ENCODE data around the gene KCNH6. TPM values are rescaled to one million over a fixed set of nuclear protein-coding genes. Genes with fewer than 3 reads are reported as not detected.

Gene KCNH6
- total RNA-seq, 2 experiments from 2014 or later, result not detected

DNA sequence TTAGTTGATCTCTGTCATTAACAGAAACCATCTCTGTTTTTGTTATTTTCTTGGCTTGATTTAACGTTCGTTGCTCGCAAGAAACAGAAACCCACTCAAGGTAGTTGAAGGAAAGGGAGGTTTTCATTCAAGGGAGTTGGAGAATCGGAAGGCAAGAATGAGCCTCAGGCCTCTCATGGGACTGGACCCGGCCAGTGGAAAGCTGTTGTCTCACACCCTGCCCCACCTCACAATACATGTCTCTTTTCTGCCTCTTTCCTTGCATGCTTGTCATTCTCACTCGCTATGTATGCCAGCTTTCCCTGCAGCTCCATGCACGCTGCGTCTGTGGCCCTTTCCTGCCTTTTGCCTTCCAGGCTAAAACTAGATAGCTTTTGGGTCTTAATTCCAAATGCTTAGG, 45.4 kb downstream of the KCNH6 start:
- Mint-ChIP-seq H3K9me3 (no peaks in the 10 kb centered on the region), H3K4me3 (no peak overlapping the region), H3K4me1 (peaks cover 22% of the 10 kb centered on the region), H3K27me3 (no peaks in the 10 kb centered on the region), H3K36me3 (ENCODE audit: low read depth) (peaks cover 8% of the 10 kb centered on the region), H3K27ac (no peak overlapping the region)
- ChIA-PET CTCF (interaction anchor here (0.6 to 1.0 kb wide), 2 partner anchors 11 to 34 kb away, joined by 3 read pairs; no protein-coding TSS in a partner anchor), POLR2A (interaction anchor here (0.6 kb wide), 1 partner anchor 15 kb away, joined by 3 read pairs; no protein-coding TSS in a partner anchor)
- DNase-seq, result no peak

DNA sequence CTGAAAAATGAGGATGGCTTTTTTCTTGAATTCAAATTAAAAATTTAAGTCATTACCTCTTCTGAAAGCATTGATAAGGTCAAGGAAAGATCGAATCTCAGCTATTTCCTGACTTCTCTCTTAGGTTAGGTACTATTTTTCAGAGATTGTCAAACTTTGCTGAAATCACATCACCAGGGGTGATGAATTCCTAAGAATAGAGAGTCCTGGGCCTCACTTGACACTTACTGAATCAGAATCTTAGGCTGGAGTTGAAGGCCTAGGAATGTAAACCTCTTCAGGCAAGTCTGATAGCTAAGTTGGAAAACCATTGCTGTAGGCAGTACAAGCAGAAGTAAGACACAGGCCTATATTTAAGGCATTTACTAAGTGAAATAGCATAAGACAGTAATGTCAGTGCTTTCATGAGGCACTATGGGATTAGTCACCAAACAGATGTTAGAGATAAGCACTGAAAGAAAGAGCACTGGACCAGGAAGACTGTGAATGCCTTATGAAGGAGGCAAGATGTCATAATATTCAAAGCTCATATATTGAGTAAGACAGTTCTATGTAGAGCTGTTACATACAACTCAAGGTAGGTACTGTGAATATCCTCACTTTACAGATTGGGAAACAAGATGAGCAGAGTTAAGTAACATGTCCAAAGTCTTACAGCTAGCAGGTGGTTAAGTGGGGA, 48.6 kb downstream of the KCNH6 start:
- H3K27me3 Mint-ChIP-seq, result no peaks in the 10 kb centered on the region
- peaks cover 16% of the 10 kb centered on the region for H3K4me1 Mint-ChIP-seq
- H3K27ac Mint-ChIP-seq, result no peak overlapping the region
- no peak for DNase-seq
- POLR2A ChIA-PET, result no interaction called here
- CTCF ChIA-PET, result interaction anchor here (1.5 kb wide), 1 partner anchor 22 kb away, joined by 3 read pairs; no protein-coding TSS in a partner anchor
- no peak overlapping the region for H3K4me3 Mint-ChIP-seq
- H3K36me3 Mint-ChIP-seq (ENCODE audit: low read depth), result peaks cover 13% of the 10 kb centered on the region
- no peaks in the 10 kb centered on the region for H3K9me3 Mint-ChIP-seq

DNA sequence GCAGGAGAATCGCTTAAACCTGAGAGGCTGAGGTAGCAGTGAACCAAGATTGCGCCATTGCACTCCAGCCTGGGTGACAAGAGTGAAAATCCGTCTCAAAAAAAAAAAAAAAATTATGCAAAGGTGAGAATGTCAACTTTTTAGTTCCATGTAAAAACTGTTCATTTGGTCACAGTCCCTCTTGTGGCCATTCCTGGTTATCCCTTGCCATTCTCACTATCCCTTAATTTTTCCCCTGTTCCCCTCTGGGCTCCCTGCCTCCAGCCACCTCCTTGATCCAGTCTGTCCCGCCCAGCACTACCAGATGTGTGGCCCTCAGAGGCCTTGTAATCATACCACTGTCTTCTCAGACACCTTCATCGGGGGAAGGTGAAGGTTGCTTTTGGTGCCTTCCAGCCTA, 50.5 kb downstream of the KCNH6 start:
- H3K27me3 Mint-ChIP-seq, result no peaks in the 10 kb centered on the region
- no peak overlapping the region for H3K27ac Mint-ChIP-seq
- DNase-seq, result no peak
- ChIA-PET CTCF (interaction anchor here (0.6 to 0.7 kb wide), 2 partner anchors 15 to 188 kb away, joined by 3 read pairs; no protein-coding TSS in a partner anchor), POLR2A (no interaction called here)
- H3K4me1 Mint-ChIP-seq, result peaks cover 16% of the 10 kb centered on the region
- no peaks in the 10 kb centered on the region for H3K9me3 Mint-ChIP-seq
- no peak overlapping the region for H3K4me3 Mint-ChIP-seq
- peaks cover 15% of the 10 kb centered on the region for H3K36me3 Mint-ChIP-seq (ENCODE audit: low read depth)

DNA sequence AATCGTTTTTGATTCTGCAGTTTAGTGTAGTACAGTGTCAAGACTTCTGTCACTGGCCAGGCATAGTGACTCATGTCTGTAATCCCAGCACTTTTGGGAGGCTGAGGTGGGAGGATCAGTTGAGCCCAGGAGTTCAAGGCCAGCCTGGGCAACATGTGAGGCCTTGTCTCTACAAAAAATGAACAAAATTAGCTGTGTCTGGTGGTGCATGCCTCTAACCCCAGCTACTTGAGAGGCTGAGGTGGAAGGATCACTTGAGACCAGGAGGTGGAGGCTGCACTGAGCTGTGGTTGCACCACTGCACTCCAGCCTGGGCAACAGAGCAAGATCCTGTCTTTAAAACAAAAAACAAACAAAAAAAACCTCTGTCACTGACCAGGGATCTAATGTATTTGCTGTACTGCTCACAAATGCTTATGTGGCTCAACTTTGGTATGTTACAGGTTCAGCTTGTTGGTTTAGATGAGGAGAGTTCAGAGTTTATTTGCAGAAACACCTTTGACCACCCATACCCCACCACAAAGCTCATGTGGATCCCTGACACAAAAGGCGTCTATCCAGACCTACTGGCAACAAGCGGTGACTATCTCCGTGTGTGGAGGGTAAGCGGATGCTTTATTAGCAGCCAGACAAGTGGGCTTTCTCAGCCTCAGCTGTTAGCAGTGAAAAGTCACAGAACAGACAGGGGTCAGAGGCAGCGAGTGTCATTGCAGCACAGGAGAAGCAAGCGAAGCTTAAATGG, 55.0 kb downstream of the KCNH6 start:
- no peaks in the 10 kb centered on the region for H3K27me3 Mint-ChIP-seq
- DNase-seq, result no peak
- H3K36me3 Mint-ChIP-seq (ENCODE audit: low read depth), result peaks cover 34% of the 10 kb centered on the region
- H3K4me1 Mint-ChIP-seq, result peaks cover 3% of the 10 kb centered on the region
- ChIA-PET POLR2A (no interaction called here), CTCF (interaction anchor here (2.0 kb wide), 1 partner anchor 13 kb away, joined by 5 read pairs; no protein-coding TSS in a partner anchor)
- no peak overlapping the region for H3K27ac Mint-ChIP-seq
- no peaks in the 10 kb centered on the region for H3K9me3 Mint-ChIP-seq
- no peak overlapping the region for H3K4me3 Mint-ChIP-seq

DNA sequence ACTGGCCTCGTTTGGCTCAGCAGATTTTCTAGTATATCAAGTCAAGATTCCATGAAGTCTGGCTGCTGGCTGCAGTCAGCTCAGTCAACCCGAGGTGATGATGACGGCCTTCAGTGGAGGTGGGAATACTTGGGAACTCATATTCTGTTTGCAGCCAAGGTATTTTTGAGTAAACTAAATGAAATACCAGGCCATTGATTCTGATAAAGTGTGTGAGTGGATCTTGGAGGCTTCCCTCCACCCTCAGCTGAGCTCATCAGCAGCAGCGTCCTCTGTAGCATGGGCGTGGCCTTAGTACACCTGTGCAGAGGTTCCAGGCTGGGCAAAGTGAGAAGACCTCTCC, 55.6 kb downstream of the KCNH6 start:
- no peak for DNase-seq
- H3K27ac Mint-ChIP-seq, result no peak overlapping the region
- H3K4me3 Mint-ChIP-seq, result no peak overlapping the region
- peaks cover 4% of the 10 kb centered on the region for H3K4me1 Mint-ChIP-seq
- H3K36me3 Mint-ChIP-seq (ENCODE audit: low read depth), result peaks cover 39% of the 10 kb centered on the region
- no peaks in the 10 kb centered on the region for H3K27me3 Mint-ChIP-seq
- ChIA-PET POLR2A (interaction anchor here (0.6 kb wide), 1 partner anchor 580 kb away, joined by 3 read pairs; no protein-coding TSS in a partner anchor), CTCF (interaction anchor here (2.0 kb wide), 1 partner anchor 13 kb away, joined by 5 read pairs; no protein-coding TSS in a partner anchor)
- no peaks in the 10 kb centered on the region for H3K9me3 Mint-ChIP-seq

DNA sequence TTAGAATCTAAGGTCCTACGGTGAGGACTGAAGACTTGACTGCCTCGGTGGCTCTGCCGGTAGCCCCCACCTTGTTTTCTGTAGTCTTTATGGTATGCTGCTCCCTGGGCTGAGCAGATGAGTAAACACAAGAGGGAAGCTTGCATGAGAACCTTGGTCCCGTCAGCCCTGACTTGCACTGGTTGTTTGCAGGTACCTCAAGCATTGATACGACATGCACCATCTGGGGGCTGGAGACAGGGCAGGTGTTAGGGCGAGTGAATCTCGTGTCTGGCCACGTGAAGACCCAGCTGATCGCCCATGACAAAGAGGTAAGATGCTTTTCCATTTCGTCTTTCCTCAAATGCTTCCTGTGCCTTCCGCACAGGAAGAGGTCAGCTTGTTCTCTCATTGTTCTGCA, 56.5 kb downstream of the KCNH6 start:
- Mint-ChIP-seq H3K4me1 (peaks cover 9% of the 10 kb centered on the region), H3K27ac (no peak overlapping the region), H3K4me3 (no peak overlapping the region), H3K36me3 (ENCODE audit: low read depth) (peaks cover 41% of the 10 kb centered on the region), H3K9me3 (no peaks in the 10 kb centered on the region), H3K27me3 (no peaks in the 10 kb centered on the region)
- DNase-seq, result no peak
- CTCF ChIA-PET, result interaction anchor here (0.6 to 2.0 kb wide), 3 partner anchors 12 to 387 kb away, joined by 3 to 5 read pairs (median 4); no protein-coding TSS in a partner anchor
- POLR2A ChIA-PET, result interaction anchor here (0.6 kb wide), 1 partner anchor 580 kb away, joined by 3 read pairs; no protein-coding TSS in a partner anchor

DNA sequence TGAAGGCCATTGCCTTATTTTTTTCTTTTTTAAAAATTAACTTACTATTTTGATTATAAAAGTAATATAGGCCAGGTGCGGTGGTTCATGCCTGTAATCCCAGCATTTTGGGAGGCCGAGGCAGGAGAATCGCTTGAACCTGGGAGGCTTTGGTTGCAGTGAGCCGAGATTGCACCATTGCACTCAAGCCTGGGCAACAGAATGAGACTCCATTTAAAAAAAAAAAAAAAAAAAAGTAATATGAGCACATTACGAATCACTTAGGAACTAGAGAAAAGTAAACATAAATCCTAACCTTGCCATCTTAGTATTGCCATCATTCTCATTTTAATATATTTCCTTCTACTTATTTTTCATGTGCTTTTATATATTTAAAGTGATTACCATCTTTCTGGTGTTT, 64.6 kb downstream of the KCNH6 start:
- Mint-ChIP-seq H3K4me1 (peaks cover 21% of the 10 kb centered on the region), H3K36me3 (ENCODE audit: low read depth) (peaks cover 69% of the 10 kb centered on the region), H3K9me3 (no peaks in the 10 kb centered on the region), H3K27me3 (no peaks in the 10 kb centered on the region), H3K27ac (no peak overlapping the region), H3K4me3 (no peak overlapping the region)
- no peak for DNase-seq
- CTCF ChIA-PET, result interaction anchor here (1.7 kb wide), 1 partner anchor 153 kb away, joined by 4 read pairs; no protein-coding TSS in a partner anchor
- POLR2A ChIA-PET, result no interaction called here

DNA sequence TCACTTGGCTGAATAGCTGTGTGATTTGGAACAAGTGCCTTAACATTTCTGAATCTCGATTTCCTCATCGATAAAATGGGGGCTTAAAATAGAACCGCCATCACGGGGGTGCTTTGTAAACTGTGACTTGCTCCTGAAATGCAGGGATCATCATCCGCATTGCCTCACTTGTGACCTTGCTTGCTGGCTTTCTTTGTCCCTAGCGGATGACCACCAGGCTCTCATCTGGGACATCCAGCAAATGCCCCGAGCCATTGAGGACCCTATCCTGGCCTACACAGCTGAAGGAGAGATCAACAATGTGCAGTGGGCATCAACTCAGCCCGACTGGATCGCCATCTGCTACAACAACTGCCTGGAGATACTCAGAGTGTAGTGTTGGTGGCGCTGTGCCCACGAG, 65.6 kb downstream of the KCNH6 start:
- Mint-ChIP-seq H3K27ac (no peak overlapping the region), H3K4me1 (peaks cover 19% of the 10 kb centered on the region), H3K36me3 (ENCODE audit: low read depth) (peaks cover 63% of the 10 kb centered on the region), H3K27me3 (no peaks in the 10 kb centered on the region), H3K4me3 (no peak overlapping the region), H3K9me3 (no peaks in the 10 kb centered on the region)
- no peak for DNase-seq
- ChIA-PET CTCF (interaction anchor here (0.7 to 1.7 kb wide), 2 partner anchors 19 to 154 kb away, joined by 3 to 4 read pairs; no protein-coding TSS in a partner anchor), POLR2A (no interaction called here)

DNA sequence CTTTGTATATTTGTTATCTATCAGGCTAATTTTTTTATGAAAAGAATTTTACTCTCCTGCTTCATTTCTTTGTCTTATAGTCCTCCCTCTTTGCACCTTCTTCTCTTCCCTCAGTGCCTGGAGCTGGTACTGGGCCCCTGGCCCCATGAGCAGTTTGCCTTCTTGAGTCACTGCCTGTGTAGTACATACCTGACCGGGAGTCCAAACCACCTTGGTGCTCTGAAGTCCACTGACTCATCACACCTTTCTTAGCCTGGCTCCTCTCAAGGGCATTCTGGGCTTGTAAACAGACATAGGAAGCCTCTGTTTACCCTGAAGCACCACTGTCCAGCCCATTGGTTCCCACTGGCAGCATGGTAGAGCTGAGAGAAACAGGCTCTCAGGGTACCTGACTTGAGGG, 66.5 kb downstream of the KCNH6 start:
- Mint-ChIP-seq H3K27me3 (no peaks in the 10 kb centered on the region), H3K4me3 (no peak overlapping the region), H3K9me3 (no peaks in the 10 kb centered on the region), H3K27ac (no peak overlapping the region), H3K36me3 (ENCODE audit: low read depth) (peaks cover 57% of the 10 kb centered on the region), H3K4me1 (peaks cover 14% of the 10 kb centered on the region)
- CTCF ChIA-PET, result interaction anchor here (1.9 kb wide), 1 partner anchor 12 kb away, joined by 5 read pairs; the partner anchor contains the start of gene TACO1
- DNase-seq, result no peak
- POLR2A ChIA-PET, result no interaction called here

DNA sequence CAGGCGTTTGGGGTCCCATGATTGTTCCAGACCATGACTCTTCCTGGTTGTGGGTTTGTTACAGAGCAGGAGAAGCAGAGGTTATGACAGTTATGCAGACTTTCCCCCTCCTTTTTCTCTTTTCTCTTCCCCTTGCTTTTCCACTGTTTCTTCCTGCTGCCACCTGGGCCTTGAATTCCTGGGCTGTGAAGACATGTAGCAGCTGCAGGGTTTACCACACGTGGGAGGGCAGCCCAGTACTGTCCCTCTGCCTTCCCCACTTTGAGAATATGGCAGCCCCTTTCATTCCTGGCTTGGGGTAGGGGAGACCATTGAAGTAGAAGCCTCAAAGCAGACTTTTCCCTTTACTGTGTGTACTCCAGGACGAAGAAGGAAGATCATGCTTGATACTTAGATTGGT, 69.6 kb downstream of the KCNH6 start:
- peaks cover 42% of the 10 kb centered on the region for H3K36me3 Mint-ChIP-seq (ENCODE audit: low read depth)
- no peak overlapping the region for H3K27ac Mint-ChIP-seq
- no peaks in the 10 kb centered on the region for H3K9me3 Mint-ChIP-seq
- H3K27me3 Mint-ChIP-seq, result no peaks in the 10 kb centered on the region
- ChIA-PET CTCF (interaction anchor here (1.2 kb wide), 1 partner anchor 21 kb away, joined by 3 read pairs; no protein-coding TSS in a partner anchor), POLR2A (no interaction called here)
- DNase-seq, result no peak
- H3K4me1 Mint-ChIP-seq, result peaks cover 11% of the 10 kb centered on the region
- H3K4me3 Mint-ChIP-seq, result no peak overlapping the region

DNA sequence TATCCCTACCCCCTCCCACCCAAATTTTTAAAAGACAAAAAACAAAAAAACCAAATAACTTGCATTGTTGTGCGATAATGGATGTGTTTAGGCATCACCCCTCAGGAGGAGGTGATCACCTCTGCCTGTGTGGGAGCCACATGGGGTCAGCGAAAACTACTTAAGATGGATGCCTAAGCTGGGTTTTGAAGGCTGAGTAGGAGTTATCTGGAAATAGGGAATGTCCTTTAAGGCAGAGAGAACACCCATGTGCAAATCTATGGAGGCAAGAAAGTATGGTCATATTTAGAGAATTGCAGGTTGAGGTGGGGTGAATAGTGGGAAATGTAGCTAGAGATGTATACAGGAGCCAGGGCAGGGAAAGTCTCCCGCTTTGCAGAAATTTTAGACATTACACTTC, 72.0 kb downstream of the KCNH6 start:
- POLR2A ChIA-PET, result no interaction called here
- Mint-ChIP-seq H3K27ac (no peak overlapping the region), H3K27me3 (no peaks in the 10 kb centered on the region), H3K36me3 (ENCODE audit: low read depth) (peaks cover 24% of the 10 kb centered on the region), H3K9me3 (no peaks in the 10 kb centered on the region), H3K4me3 (no peak overlapping the region), H3K4me1 (peaks cover 24% of the 10 kb centered on the region)
- DNase-seq, result no peak
- CTCF ChIA-PET, result interaction anchor here (0.8 kb wide), 1 partner anchor 10 kb away, joined by 3 read pairs; no protein-coding TSS in a partner anchor

Measured in activated CD4-positive, alpha-beta T cell treated with anti-CD3 and anti-CD28 coated beads, Interleukin-2, amount 10 ng/mL, durations not matched to agents 7 days and 5 days (primary cell).